Osteoblast (primary cell): ENCODE data around the gene TMEM258. TPM values are rescaled to one million over a fixed set of nuclear protein-coding genes. Genes with fewer than 3 reads are reported as not detected.

ENCODE experiments used
- DNase-seq: peaks from one replicate; pipeline ENCODE4 v3.0.0; 2011; ENCODE audit warnings: low spot score, mixed read lengths; ENCODE audit not compliant: insufficient read length; ENCODE audit errors: missing footprints
- H2AFZ ChIP-seq: 2 replicates; pipeline ENCODE4 v1.6.0; 2011; ENCODE audit warnings: mild to moderate bottlenecking, low read length
- H3K27ac ChIP-seq: 2 replicates; pipeline ENCODE4 v1.5.1; 2011; ENCODE audit warnings: mild to moderate bottlenecking, low read depth, low read length, moderate library complexity
- H3K27me3 ChIP-seq: 2 replicates; pipeline ENCODE4 v1.6.0; 2012; ENCODE audit warnings: mild to moderate bottlenecking, control low read depth, inconsistent platforms, low read length, moderate library complexity; ENCODE audit not compliant: insufficient read depth
- H3K36me3 ChIP-seq: 2 replicates; pipeline ENCODE4 v1.5.1; 2011; ENCODE audit warnings: mild to moderate bottlenecking, low read length, control low read depth, moderate library complexity; ENCODE audit not compliant: insufficient read depth
- H3K4me1 ChIP-seq: 2 replicates; pipeline ENCODE4 v1.5.1; 2011; ENCODE audit warnings: mild to moderate bottlenecking, low read length, control low read depth, moderate library complexity; ENCODE audit not compliant: insufficient read depth
- H3K4me2 ChIP-seq: 2 replicates; pipeline ENCODE4 v1.6.0; 2011; ENCODE audit warnings: mild to moderate bottlenecking, low read length; ENCODE audit not compliant: insufficient read depth
- H3K4me3 ChIP-seq: fragments of 200-600 bp; sonication (generic); 3 replicates; pipeline ENCODE4 v1.5.1; 2012; ENCODE audit warnings: mild to moderate bottlenecking, low read length, inconsistent platforms; ENCODE audit not compliant: insufficient read depth
- H3K79me2 ChIP-seq: 2 replicates; pipeline ENCODE4 v1.6.0; 2012; ENCODE audit warnings: mild to moderate bottlenecking, low read length, control low read depth, inconsistent platforms; ENCODE audit not compliant: insufficient read depth
- H3K9me3 ChIP-seq: 2 replicates; pipeline ENCODE4 v1.5.1; 2011; ENCODE audit warnings: low read depth, low read length, control low read depth
- H4K20me1 ChIP-seq: 2 replicates; pipeline ENCODE4 v1.6.0; 2012; ENCODE audit warnings: mild to moderate bottlenecking, low read length, control low read depth; ENCODE audit not compliant: insufficient read depth
- total RNA-seq: library from RNA; depleted of rRNA; stranded (reverse); fragments of >200 nt; gene quantifications from 2 replicates; pipeline ENCODE4 v1.2.3, GENCODE V29; 2012
- TF ChIP-seq, protein P1 (sequence below): IDR thresholded peaks from 2 replicates; pipeline ENCODE4 v1.5.1; 2011; ENCODE audit warnings: mild to moderate bottlenecking, low read depth, low read length, moderate library complexity; ENCODE audit errors: extremely low read depth

The TMEM258 gene
- total RNA-seq, 1 donor = 63.3 TPM

DNA sequence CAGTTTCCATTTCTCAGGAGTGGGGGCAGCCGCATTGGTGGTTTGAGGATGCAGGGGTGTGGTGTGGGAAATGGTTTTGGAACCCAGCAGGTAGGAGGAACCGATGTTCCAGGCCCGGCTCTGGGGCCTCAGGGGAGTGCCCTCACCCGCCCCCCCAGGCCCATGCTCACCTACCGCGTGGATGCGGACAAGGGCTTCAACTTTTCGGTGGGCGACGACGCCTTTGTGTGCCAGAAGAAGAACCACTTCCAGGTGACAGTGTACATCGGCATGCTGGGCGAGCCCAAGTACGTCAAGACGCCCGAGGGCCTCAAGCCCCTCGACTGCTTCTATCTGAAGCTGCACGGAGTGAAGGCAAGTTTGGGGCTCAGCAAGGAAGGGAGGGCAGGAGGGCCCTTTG, 18.6 kb downstream of the TMEM258 start:
- Histone ChIP-seq H3K9me3 (no peaks in the 10 kb centered on the region), H3K4me2 (no peak overlapping the region), H3K27ac (no peak overlapping the region), H3K36me3 (no peaks in the 10 kb centered on the region), H3K79me2 (no peaks in the 10 kb centered on the region), H2AFZ (no peak overlapping the region), H4K20me1 (no peaks in the 10 kb centered on the region), H3K4me3 (no peak overlapping the region), H3K27me3 (no peaks in the 10 kb centered on the region), H3K4me1 (no peaks in the 10 kb centered on the region)
- TF ChIP-seq, protein P1, sequence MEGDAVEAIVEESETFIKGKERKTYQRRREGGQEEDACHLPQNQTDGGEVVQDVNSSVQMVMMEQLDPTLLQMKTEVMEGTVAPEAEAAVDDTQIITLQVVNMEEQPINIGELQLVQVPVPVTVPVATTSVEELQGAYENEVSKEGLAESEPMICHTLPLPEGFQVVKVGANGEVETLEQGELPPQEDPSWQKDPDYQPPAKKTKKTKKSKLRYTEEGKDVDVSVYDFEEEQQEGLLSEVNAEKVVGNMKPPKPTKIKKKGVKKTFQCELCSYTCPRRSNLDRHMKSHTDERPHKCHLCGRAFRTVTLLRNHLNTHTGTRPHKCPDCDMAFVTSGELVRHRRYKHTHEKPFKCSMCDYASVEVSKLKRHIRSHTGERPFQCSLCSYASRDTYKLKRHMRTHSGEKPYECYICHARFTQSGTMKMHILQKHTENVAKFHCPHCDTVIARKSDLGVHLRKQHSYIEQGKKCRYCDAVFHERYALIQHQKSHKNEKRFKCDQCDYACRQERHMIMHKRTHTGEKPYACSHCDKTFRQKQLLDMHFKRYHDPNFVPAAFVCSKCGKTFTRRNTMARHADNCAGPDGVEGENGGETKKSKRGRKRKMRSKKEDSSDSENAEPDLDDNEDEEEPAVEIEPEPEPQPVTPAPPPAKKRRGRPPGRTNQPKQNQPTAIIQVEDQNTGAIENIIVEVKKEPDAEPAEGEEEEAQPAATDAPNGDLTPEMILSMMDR = no peak
- DNase-seq = no peak

DNA sequence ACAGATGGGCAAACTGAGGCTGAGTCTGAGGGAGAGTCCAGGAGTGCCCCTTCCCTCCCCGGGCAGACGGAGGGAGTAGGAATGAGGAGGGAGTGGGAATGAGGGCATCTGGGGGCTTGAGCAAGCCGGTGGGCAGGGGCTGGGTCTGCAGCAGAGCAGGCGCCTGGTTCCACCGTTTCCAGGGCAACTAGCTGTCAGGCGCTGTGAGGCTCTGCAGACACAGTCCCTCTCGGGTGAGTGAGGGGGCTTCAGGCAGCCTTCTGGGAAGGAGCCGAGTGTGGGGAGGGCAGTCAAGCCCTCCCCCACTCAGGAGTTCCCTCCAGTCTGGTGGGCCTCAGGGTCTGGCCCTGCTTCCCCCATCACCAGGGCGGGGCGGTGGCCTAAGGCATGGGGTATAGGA, 19.0 kb downstream of the TMEM258 start:
- Histone ChIP-seq H3K4me1 (no peaks in the 10 kb centered on the region), H3K36me3 (no peaks in the 10 kb centered on the region), H3K4me2 (no peak overlapping the region), H2AFZ (no peak overlapping the region), H3K9me3 (no peaks in the 10 kb centered on the region), H3K27ac (no peak overlapping the region), H4K20me1 (no peaks in the 10 kb centered on the region), H3K4me3 (no peak overlapping the region), H3K79me2 (no peaks in the 10 kb centered on the region), H3K27me3 (no peaks in the 10 kb centered on the region)
- TF ChIP-seq, protein P1 = no peak
- peak; percentile 79 for DNase-seq

DNA sequence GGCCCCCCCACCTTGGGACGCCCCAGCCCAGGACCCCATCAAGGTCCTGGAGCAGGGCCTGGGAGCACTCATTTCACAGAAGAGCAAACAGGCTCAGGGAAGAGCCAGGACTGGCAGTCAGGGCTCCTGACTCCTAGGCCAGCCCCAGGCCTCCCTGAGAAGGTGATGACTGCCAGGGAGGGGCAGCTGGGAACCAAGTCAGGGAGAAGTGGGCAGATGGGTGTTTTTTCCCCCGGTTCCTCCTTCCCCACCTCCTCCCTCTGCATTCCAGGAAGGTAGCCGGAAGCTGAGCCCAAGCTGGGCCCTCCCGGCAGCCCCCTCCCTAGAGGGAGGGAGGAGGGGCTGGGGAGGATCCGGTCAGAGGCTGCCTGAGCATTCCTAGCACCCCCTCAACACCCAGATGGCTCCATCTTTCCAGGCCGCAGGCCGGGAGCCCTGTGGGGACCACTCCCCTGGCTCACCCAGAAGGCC, 20.4 kb downstream of the TMEM258 start:
- Histone ChIP-seq H3K36me3 (no peaks in the 10 kb centered on the region), H4K20me1 (no peaks in the 10 kb centered on the region), H3K79me2 (no peaks in the 10 kb centered on the region), H3K27me3 (no peaks in the 10 kb centered on the region), H3K9me3 (no peaks in the 10 kb centered on the region), H3K27ac (no peak overlapping the region), H3K4me1 (no peaks in the 10 kb centered on the region), H3K4me2 (no peak overlapping the region), H3K4me3 (no peak overlapping the region), H2AFZ (no peak overlapping the region)
- TF ChIP-seq, protein P1 = no peak
- DNase-seq = peak; percentile 84

DNA sequence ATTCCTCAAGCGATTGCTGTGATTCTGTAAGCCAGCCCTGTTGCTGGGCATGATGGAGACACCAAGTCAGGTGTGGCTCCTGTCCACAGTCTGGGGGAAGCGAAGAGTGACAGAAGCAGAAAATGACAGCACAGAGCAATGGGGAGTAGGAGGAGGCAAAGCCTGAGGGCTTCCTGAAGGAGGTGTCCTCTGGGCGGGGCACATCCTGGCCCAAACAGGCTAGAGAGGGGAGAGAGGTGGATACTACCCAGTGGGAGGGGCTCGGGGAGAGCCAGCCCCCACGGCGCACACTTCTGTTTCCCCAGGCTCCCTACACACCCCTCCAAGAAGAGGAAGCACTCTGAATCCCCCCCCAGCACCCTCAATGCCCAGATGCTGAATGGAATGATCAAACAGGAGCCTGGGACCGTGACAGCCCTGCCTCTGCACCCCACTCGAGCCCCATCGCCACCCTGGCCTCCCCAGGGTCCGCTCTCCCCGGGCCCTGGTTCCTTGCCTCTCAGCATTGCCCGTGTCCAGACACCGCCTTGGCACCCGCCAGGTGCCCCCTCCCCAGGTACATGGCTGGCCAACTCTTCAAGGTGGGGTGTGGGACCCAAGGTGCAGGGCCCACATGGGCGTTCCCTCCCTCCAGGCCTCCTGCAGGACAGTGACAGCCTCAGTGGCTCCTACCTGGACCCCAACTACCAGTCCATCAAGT, 21.1 kb downstream of the TMEM258 start:
- Histone ChIP-seq H3K36me3 (no peaks in the 10 kb centered on the region), H3K4me2 (no peak overlapping the region), H3K27ac (no peak overlapping the region), H3K9me3 (no peaks in the 10 kb centered on the region), H2AFZ (no peak overlapping the region), H3K79me2 (no peaks in the 10 kb centered on the region), H3K4me1 (no peaks in the 10 kb centered on the region), H3K4me3 (no peak overlapping the region), H4K20me1 (no peaks in the 10 kb centered on the region), H3K27me3 (no peaks in the 10 kb centered on the region)
- TF ChIP-seq, protein P1 = no peak
- peak; percentile 75 for DNase-seq
